Naive thymus-derived CD4-positive, alpha-beta T cell (primary cell): Measurements from ENCODE around the gene CDC42SE2. TPM values are rescaled to one million over a fixed set of nuclear protein-coding genes. Genes with fewer than 3 reads are reported as not detected.
A peak's percentile ranks its signal among the peaks of the same experiment; 100 is the strongest.

Experiments used
- ATAC-seq: fragments of 150-1000 bp; cut with Tn5 transposase; 2 replicates; pipeline ENCODE4 v1.10.0; 2021; ENCODE audit warnings: mild to moderate bottlenecking, moderate library complexity
- CTCF ChIA-PET: fragments of 350-600 bp; sonication (Branson Sonifier 250); formaldehyde crosslinking; loops from one replicate; lab custom pipeline; 2021; ENCODE audit warnings: antibody characterized with exemption; lab: Charles Lee
- POLR2A ChIA-PET: fragments of 350-600 bp; sonication (Branson Sonifier 250); formaldehyde crosslinking; loops from one replicate; lab custom pipeline; 2021; ENCODE audit warnings: antibody characterized with exemption, inconsistent platforms; lab: Charles Lee
- DNase-seq, 9 donors: peaks; one replicate each; pipeline versions ENCODE4 v3.0.0 to v3.0.0-alpha.2; 2020 to 2022; ENCODE audit warnings: mixed read lengths in 1 of 9
- H3K27ac ChIP-seq: one replicate; pipeline ENCODE4 v1.7.0; 2013; ENCODE audit warnings: mild to moderate bottlenecking, low read depth, low read length, moderate library complexity
- H3K27me3 ChIP-seq, 2 donors: one replicate each; pipeline ENCODE4 v1.7.0; 2013; ENCODE audit warnings: low read length in 2 of 2, mild to moderate bottlenecking in 2 of 2, moderate library complexity in 2 of 2; ENCODE audit not compliant: control insufficient read depth in 2 of 2, insufficient read depth in 2 of 2
- H3K36me3 ChIP-seq, 3 experiments: 1 replicate in 2 of 3; 2 replicates in 1 of 3; pipeline ENCODE4 v1.7.0; 2013; ENCODE audit warnings: low read length in 3 of 3, mild to moderate bottlenecking in 3 of 3, moderate library complexity in 1 of 3; ENCODE audit not compliant: insufficient read depth in 3 of 3, control insufficient read depth in 2 of 3
- H3K4me1 ChIP-seq, 2 donors: one replicate each; pipeline ENCODE4 v1.7.0; 2013; ENCODE audit warnings: low read length in 2 of 2, mild to moderate bottlenecking in 2 of 2, moderate library complexity in 1 of 2; ENCODE audit not compliant: control insufficient read depth in 2 of 2, insufficient read depth in 2 of 2
- H3K4me3 ChIP-seq: 2 replicates; pipeline ENCODE4 v1.7.0; 2013; ENCODE audit warnings: mild to moderate bottlenecking, low read length
- H3K9me3 ChIP-seq, 3 experiments: 1 replicate in 2 of 3; 2 replicates in 1 of 3; pipeline ENCODE4 v1.7.0; 2013; ENCODE audit warnings: low read length in 3 of 3; ENCODE audit not compliant: control insufficient read depth in 2 of 3
- H3K27ac Mint-ChIP-seq, 9 donors: one replicate each; pipeline ENCODE4 v1.8.0; 2020 to 2022; ENCODE audit warnings: mixed read lengths in 9 of 9, mild to moderate bottlenecking in 8 of 9, moderate library complexity in 5 of 9, inconsistent platforms in 2 of 9
- H3K27me3 Mint-ChIP-seq, 5 donors: one replicate each; pipeline ENCODE4 v1.8.0; 2021 to 2022; ENCODE audit warnings: mixed read lengths in 5 of 5, mild to moderate bottlenecking in 1 of 5
- H3K36me3 Mint-ChIP-seq, 5 donors: one replicate each; pipeline ENCODE4 v1.8.0; 2020 to 2022; ENCODE audit warnings: mixed read lengths in 5 of 5, mild to moderate bottlenecking in 3 of 5, inconsistent platforms in 1 of 5
- H3K4me1 Mint-ChIP-seq, 7 donors: one replicate each; pipeline ENCODE4 v1.8.0; 2020 to 2022; ENCODE audit warnings: mixed read lengths in 7 of 7, mild to moderate bottlenecking in 3 of 7, inconsistent platforms in 1 of 7
- H3K4me3 Mint-ChIP-seq, 10 donors: one replicate each; pipeline ENCODE4 v1.8.0; 2020 to 2022; ENCODE audit warnings: mild to moderate bottlenecking in 10 of 10, mixed read lengths in 10 of 10, moderate library complexity in 6 of 10, inconsistent platforms in 2 of 10
- H3K9me3 Mint-ChIP-seq, 11 donors: one replicate each; pipeline ENCODE4 v1.8.0; 2020 to 2022; ENCODE audit warnings: mixed read lengths in 11 of 11, mild to moderate bottlenecking in 4 of 11, inconsistent platforms in 1 of 11, moderate library complexity in 1 of 11
- intact Hi-C, 2 donors: fragments of 100-400 bp; cut with micrococcal nuclease; formaldehyde crosslinking; loops; one replicate each; pipeline ENCODE4 v1.15.1; 2023
- polyA plus RNA-seq, 2 donors: library from polyadenylated mRNA; unstranded; fragments of 300-500 nt; fragmentation: Illumina TruSeq; gene quantifications; one replicate each; pipeline ENCODE4 v1.2.3, GENCODE V29; 2021
- total RNA-seq, 6 experiments: library from RNA in 5 of 6; stranded (reverse) in 5 of 6; gene quantifications; 1 replicate in 5 of 6; 2 replicates in 1 of 6; pipeline ENCODE4 v1.2.3 and lab custom pipeline; 2021 to 2026

The CDC42SE2 gene
- total and polyA plus RNA-seq, 7 experiments from 2014 or later, result 143 to 482 (median 244) TPM

DNA sequence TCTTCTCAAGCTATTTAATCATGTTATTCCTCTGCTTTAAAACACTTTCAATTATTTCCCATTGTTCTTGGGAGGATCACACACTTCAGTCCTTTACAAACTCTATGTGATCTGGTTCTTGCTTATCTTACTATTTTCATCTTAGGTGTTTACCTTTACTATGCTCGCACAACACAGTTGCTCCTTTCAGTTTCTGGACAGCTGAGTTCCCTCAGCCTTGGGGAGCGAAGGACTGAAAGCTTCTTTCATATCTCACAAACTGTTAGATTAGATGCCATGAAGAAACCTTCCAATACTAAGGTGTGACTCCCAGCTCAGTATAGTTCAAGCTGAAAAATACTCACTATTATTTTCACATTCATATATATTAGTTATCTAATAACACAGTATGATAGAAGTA is 117.9 kb downstream of the CDC42SE2 start:
- Mint-ChIP-seq H3K9me3 (peaks cover 0 to 5% (median 0%) of the 10 kb centered on the region in 11 donors), H3K4me3 (peak overlapping the region; percentile 9 to 81 (median 66)), H3K27ac (peak overlapping the region; percentile 94 to 99 (median 98)), H3K4me1 (peaks cover 42 to 100% (median 94%) of the 10 kb centered on the region in 7 donors), H3K27me3 (no peaks in the 10 kb centered on the region), H3K36me3 (peaks cover 3 to 33% (median 17%) of the 10 kb centered on the region in 5 donors)
- no peaks in the 10 kb centered on the region for H3K9me3 ChIP-seq
- H3K4me1 ChIP-seq, result peaks cover 80 to 82% of the 10 kb centered on the region in 2 donors
- no peak overlapping the region for H3K4me3 ChIP-seq
- ATAC-seq (no peak), DNase-seq (no peak)
- peaks cover 10 to 16% (median 15%) of the 10 kb centered on the region in 3 experiments for H3K36me3 ChIP-seq
- no peaks in the 10 kb centered on the region for H3K27me3 ChIP-seq
- POLR2A ChIA-PET, result interaction anchor here (0.6 to 5.2 kb wide), 35 partner anchors 9 to 313 kb away, joined by 3 to 70 read pairs (median 4); partner anchors contain the start of gene CDC42SE2
- peak overlapping the region; percentile 97 for H3K27ac ChIP-seq
- intact Hi-C loops, result loop anchor here (1.0 to 5.0 kb wide), 17 partner anchors 13 to 510 kb away; partner anchors contain the start of genes LYRM7 (in 2 of the 2), CDC42SE2 (in 1 of the 2) and HINT1 (in 1 of the 2)
- CTCF ChIA-PET, result interaction anchor here (0.5 to 3.7 kb wide), 34 partner anchors 8 to 219 kb away, joined by 3 to 35 read pairs (median 5); partner anchors contain the start of genes CDC42SE2, HINT1 and LYRM7

DNA sequence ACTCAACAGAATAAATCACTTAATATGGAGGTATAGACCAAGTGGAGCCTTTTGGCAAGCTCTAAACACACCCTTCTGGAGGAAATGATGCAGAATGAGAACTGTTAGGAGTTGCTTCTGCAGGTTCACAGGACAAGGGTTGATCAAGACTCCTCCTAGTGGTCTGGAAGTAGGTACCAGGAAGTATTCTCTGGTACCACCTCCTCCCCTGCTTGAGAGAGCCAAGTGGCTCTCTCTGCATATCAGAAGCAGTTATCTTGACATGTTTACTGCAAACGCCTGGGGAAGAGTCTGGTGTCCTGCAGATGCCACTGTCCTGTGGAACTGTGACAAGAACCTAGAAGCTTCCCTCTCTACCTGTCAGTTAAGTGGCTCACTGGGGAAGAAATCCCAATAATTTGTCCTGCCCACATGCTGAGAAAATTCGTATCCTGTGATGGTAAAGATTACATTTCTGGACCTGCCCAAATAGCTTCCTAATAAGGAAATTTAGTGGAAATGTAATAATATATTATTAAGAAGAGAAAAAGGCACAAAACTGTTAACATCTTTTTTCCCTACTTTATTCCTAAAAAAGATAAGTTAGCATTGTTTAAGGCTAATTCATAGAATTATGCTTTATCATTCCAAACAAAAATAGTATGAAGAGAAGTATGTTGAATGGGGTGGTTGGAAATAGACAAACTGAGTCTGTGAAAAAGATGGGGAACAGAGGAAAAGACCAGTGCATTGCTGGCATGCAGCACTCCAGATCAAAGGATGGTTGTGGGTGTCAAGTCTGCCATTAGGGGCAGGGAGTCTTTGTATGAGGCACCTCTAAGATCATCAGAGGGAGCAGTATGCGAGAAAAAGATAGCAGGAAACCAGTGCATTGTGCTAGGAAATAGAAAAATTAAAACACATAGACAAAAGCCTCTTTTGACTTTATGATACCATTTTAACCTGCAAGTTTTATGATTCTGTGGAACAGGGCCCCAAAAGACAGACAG is 118.8 kb downstream of the CDC42SE2 start:
- peak; percentile 81 for ATAC-seq
- no peaks in the 10 kb centered on the region for H3K27me3 Mint-ChIP-seq
- H3K27ac Mint-ChIP-seq, result peak overlapping the region; percentile 94 to 99 (median 98)
- peak in 8 of 9 donors; percentile 43 to 88 (median 82) for DNase-seq
- peaks cover 41 to 100% (median 92%) of the 10 kb centered on the region in 7 donors for H3K4me1 Mint-ChIP-seq
- Histone ChIP-seq H3K4me3 (no peak overlapping the region), H3K27ac (peak overlapping the region; percentile 97), H3K9me3 (no peaks in the 10 kb centered on the region), H3K4me1 (peaks cover 74 to 76% of the 10 kb centered on the region in 2 donors), H3K36me3 (peaks cover 10 to 25% (median 17%) of the 10 kb centered on the region in 3 experiments), H3K27me3 (no peaks in the 10 kb centered on the region)
- intact Hi-C loops, result loop anchor here (1.0 to 5.0 kb wide), 18 partner anchors 12 to 511 kb away; partner anchors contain the start of genes LYRM7 (in 2 of the 2), CDC42SE2 (in 1 of the 2) and HINT1 (in 1 of the 2)
- peaks cover 0 to 5% (median 0%) of the 10 kb centered on the region in 11 donors for H3K9me3 Mint-ChIP-seq
- peak overlapping the region; percentile 40 to 86 (median 72) for H3K4me3 Mint-ChIP-seq
- ChIA-PET POLR2A (interaction anchor here (0.6 to 5.2 kb wide), 41 partner anchors 8 to 314 kb away, joined by 3 to 70 read pairs (median 4); partner anchors contain the start of gene CDC42SE2), CTCF (interaction anchor here (0.5 to 3.7 kb wide), 34 partner anchors 9 to 220 kb away, joined by 3 to 35 read pairs (median 5); partner anchors contain the start of genes CDC42SE2, HINT1 and LYRM7)
- peaks cover 3 to 33% (median 20%) of the 10 kb centered on the region in 5 donors for H3K36me3 Mint-ChIP-seq

DNA sequence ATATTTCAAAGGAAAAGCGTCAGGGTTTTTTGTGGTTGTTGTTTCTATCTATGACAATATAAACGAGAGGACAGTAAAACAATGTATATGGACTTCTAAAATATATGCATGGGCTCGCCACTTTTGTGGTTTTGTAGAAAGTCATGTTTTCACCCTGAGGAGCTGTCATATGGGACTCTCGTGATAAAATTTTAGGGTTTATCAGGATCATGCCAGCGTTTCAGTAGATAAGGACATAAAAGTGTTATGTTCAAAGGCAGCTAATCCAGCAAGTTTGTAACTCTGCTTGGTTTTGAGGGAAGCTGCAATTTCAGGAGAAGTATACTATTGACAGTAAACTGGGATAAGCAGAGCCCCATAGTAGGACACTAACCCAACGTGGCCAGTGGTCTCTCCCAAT is 120.3 kb downstream of the CDC42SE2 start:
- ATAC-seq (no peak), DNase-seq (no peak)
- Histone ChIP-seq H3K4me1 (peaks cover 61 to 69% of the 10 kb centered on the region in 2 donors), H3K36me3 (peaks cover 10 to 36% (median 17%) of the 10 kb centered on the region in 3 experiments), H3K4me3 (peak overlapping the region; percentile 4), H3K27me3 (no peaks in the 10 kb centered on the region), H3K9me3 (no peaks in the 10 kb centered on the region), H3K27ac (peak overlapping the region; percentile 97)
- Mint-ChIP-seq H3K4me3 (peak overlapping the region in 8 of 10 donors; percentile 27 to 80 (median 47)), H3K27me3 (no peaks in the 10 kb centered on the region), H3K9me3 (peaks cover 0 to 5% (median 0%) of the 10 kb centered on the region in 11 donors), H3K4me1 (peaks cover 41 to 96% (median 86%) of the 10 kb centered on the region in 7 donors), H3K27ac (peak overlapping the region; percentile 78 to 99 (median 98)), H3K36me3 (peaks cover 3 to 32% (median 23%) of the 10 kb centered on the region in 5 donors)
- intact Hi-C loops, result loop anchor here in 1 of 2 donors (5.0 kb wide), 1 partner anchor 33 kb away; no protein-coding TSS in a partner anchor
- CTCF ChIA-PET, result interaction anchor here (1.1 to 3.7 kb wide), 3 partner anchors 28 to 117 kb away, joined by 3 to 17 read pairs (median 3); no protein-coding TSS in a partner anchor
- POLR2A ChIA-PET, result interaction anchor here (0.6 to 5.2 kb wide), 13 partner anchors 10 to 132 kb away, joined by 3 to 70 read pairs (median 3); partner anchors contain the start of gene CDC42SE2

DNA sequence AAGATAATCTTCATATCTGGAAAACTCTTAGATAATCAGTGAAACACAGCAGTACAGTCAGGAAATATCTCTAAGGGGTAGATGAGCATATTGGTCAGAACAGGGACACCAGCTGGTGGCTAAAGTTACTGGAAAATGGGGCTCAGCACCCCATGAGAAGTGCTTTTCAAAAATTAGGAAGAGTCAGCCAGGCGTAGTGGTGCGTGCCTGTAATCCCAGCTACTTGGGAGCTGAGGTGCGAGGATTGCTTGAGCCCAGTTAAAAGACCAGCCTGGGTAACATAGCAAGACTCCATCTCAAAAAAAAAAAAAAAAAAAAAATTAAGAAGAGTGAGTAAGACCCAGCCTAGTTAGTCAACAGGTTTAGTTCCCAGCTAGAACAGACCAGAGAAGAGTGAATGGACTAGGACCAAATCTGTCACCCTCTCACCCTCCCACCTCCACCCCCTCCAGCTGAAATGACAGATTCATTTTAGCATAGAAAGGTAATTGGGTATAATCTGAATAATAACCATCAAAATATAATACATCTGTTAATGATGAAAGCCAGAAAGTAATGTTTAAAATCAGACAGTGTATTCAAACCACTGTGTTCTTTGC is 120.9 kb downstream of the CDC42SE2 start:
- Histone ChIP-seq H3K27me3 (no peaks in the 10 kb centered on the region), H3K27ac (peak overlapping the region; percentile 97), H3K4me1 (peaks cover 60 to 70% of the 10 kb centered on the region in 2 donors), H3K9me3 (no peaks in the 10 kb centered on the region), H3K4me3 (no peak overlapping the region), H3K36me3 (peaks cover 10 to 39% (median 17%) of the 10 kb centered on the region in 3 experiments)
- POLR2A ChIA-PET, result interaction anchor here (0.6 to 5.2 kb wide), 12 partner anchors 8 to 144 kb away, joined by 3 to 70 read pairs (median 3); partner anchors contain the start of gene CDC42SE2
- Mint-ChIP-seq H3K27ac (peak overlapping the region; percentile 78 to 99 (median 98)), H3K4me1 (peaks cover 41 to 96% (median 86%) of the 10 kb centered on the region in 7 donors), H3K9me3 (peaks cover 0 to 5% (median 0%) of the 10 kb centered on the region in 11 donors), H3K36me3 (peaks cover 4 to 36% (median 26%) of the 10 kb centered on the region in 5 donors), H3K27me3 (no peaks in the 10 kb centered on the region), H3K4me3 (peak overlapping the region in 5 of 10 donors; percentile 34 to 80 (median 52))
- no peak for ATAC-seq
- no peak for DNase-seq
- intact Hi-C loops, result loop anchor here in 1 of 2 donors (5.0 kb wide), 1 partner anchor 33 kb away; no protein-coding TSS in a partner anchor
- CTCF ChIA-PET, result interaction anchor here (1.5 to 3.7 kb wide), 3 partner anchors 28 to 221 kb away, joined by 3 to 17 read pairs (median 4); no protein-coding TSS in a partner anchor

DNA sequence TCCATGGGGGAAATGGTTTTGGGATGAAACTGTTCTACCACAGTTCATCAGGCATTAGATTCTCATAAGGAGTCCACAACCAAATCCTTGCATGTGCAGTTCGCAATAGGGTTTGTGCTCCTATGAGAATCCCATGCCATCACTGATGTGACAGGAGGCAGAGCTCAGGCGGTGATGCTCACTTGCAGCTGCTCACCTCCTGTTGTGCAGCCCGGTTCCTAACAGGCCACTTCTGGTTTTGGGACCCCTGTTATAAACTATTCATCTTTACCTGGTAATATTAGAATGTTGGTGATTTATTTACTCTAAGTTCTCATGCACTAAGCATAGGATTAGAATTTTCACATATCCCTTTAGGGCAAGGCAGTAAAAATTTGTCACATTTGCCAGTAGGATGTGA is 122.3 kb downstream of the CDC42SE2 start:
- POLR2A ChIA-PET, result interaction anchor here (1.0 to 2.5 kb wide), 4 partner anchors 12 to 127 kb away, joined by 3 to 11 read pairs (median 4); partner anchors contain the start of gene CDC42SE2
- Mint-ChIP-seq H3K4me3 (peak overlapping the region in 2 of 10 donors; percentile 11 to 13), H3K4me1 (peaks cover 37 to 95% (median 82%) of the 10 kb centered on the region in 7 donors), H3K36me3 (peaks cover 10 to 38% (median 31%) of the 10 kb centered on the region in 5 donors), H3K27ac (peak overlapping the region in 8 of 9 donors; percentile 58 to 99 (median 88)), H3K9me3 (no peaks in the 10 kb centered on the region), H3K27me3 (no peaks in the 10 kb centered on the region)
- ATAC-seq, result no peak
- Histone ChIP-seq H3K4me3 (no peak overlapping the region), H3K27me3 (no peaks in the 10 kb centered on the region), H3K36me3 (peaks cover 10 to 45% (median 17%) of the 10 kb centered on the region in 3 experiments), H3K27ac (peak overlapping the region; percentile 55), H3K9me3 (no peaks in the 10 kb centered on the region), H3K4me1 (peaks cover 51 to 60% of the 10 kb centered on the region in 2 donors)
- DNase-seq, result no peak
- intact Hi-C loops, result no loop called here
- CTCF ChIA-PET, result no interaction called here
